ENCODE data around the gene NKPD1.

DNA sequence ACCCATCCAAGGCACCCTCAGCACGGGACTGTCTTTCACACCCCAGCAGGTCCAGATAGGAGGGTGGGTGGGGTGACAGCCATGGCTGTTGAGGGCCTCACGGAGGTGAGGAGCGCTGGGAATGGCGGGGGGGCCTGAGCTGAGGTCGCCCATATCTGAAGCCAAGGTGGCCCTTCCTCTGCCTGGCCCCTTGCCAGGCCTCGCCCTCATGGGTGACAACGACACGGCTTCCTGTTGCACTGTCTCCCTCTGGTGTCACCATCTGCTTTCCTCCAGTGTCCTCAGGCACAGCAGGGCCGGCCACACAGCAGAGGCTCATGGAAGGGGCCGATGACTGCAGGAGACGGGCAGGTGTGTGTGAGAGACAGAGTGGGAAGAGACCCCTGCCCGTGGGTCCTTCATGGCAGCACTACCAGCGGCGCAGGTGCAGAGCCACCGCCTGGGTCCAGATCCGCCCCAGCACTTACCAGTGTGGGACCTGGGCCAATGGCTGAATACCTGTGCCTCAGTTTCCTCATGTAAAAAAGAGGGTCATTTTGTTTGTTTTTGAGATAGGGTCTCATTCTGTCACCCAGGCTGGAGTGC lies 8.1 kb upstream of the NKPD1 start:
- TF ChIP-seq, protein P1, sequence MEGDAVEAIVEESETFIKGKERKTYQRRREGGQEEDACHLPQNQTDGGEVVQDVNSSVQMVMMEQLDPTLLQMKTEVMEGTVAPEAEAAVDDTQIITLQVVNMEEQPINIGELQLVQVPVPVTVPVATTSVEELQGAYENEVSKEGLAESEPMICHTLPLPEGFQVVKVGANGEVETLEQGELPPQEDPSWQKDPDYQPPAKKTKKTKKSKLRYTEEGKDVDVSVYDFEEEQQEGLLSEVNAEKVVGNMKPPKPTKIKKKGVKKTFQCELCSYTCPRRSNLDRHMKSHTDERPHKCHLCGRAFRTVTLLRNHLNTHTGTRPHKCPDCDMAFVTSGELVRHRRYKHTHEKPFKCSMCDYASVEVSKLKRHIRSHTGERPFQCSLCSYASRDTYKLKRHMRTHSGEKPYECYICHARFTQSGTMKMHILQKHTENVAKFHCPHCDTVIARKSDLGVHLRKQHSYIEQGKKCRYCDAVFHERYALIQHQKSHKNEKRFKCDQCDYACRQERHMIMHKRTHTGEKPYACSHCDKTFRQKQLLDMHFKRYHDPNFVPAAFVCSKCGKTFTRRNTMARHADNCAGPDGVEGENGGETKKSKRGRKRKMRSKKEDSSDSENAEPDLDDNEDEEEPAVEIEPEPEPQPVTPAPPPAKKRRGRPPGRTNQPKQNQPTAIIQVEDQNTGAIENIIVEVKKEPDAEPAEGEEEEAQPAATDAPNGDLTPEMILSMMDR (IDR thresholded peaks at IDR 0.05), result no peak
- no peak for TF ChIP-seq POLR2A (IDR thresholded peaks at IDR 0.05)

All from Peyer's patch (tissue), 4 donors.